ENCODE measurements around the gene RALBP1. TPM values are rescaled to one million over a fixed set of nuclear protein-coding genes. Genes with fewer than 3 reads are reported as not detected.
"Not testable (repeated sequence)": the region's sequence is repeated elsewhere in the genome, so short reads cannot be mapped to it uniquely, and the experiment has no call there.

The RALBP1 gene
- total and polyA plus RNA-seq, 2 of the 4 experiments (the other 2 are of a cell fraction), result 30.6 to 38.2 TPM

- Histone ChIP-seq H2AFZ (replicated peaks; ENCODE audit: low read length, poor library complexity) (peak overlapping the region; percentile 100), H3K27me3 (ENCODE audit: control insufficient read depth, insufficient read depth, low read length) (no peaks in the 10 kb centered on the region), H3K18ac (ENCODE audit: low read depth, low read length) (no peak overlapping the region; the same call in 1 of the 2 replicates), H3K23ac (ENCODE audit: low read depth, low read length) (peak overlapping the region; percentile 31; the same call in 1 of the 2 replicates), H3K14ac (replicated peaks; ENCODE audit: low read depth, low read length) (peak overlapping the region; percentile 32), H3K27ac (ENCODE audit: insufficient read depth, low read length) (peak overlapping the region; percentile 60), H2BK20ac (ENCODE audit: low read depth, low read length) (no peak overlapping the region), H2BK120ac (ENCODE audit: low read depth, low read length) (no peak overlapping the region), H3K36me3 (ENCODE audit: control insufficient read depth, insufficient read depth, low read length) (peaks cover 5% of the 10 kb centered on the region; the same call in 1 of the 2 replicates), H2BK5ac (ENCODE audit: low read depth, low read length, poor library complexity, severe bottlenecking) (peak overlapping the region; percentile 68), H2AK9ac (replicated peaks; ENCODE audit: low read depth, low read length, poor library complexity) (peak overlapping the region; percentile 88), H3K4me1 (ENCODE audit: control insufficient read depth, insufficient read depth, low read length) (peaks cover 4% of the 10 kb centered on the region; the same call in 1 of the 2 replicates), H2BK15ac (ENCODE audit: low read depth, low read length) (no peak overlapping the region), H2AK5ac (ENCODE audit: low read depth, low read length) (peak overlapping the region; percentile 2; the same call in 1 of the 2 replicates), H4K91ac (ENCODE audit: insufficient read depth, low read depth, low read length) (peak overlapping the region; percentile 5; the same call in 1 of the 2 replicates), H4K5ac (ENCODE audit: low read depth, low read length) (peak overlapping the region; percentile 10; the same call in 1 of the 2 replicates), H3K4me2 (ENCODE audit: low read depth, low read length) (peak overlapping the region; percentile 87), H3K9me3 (ENCODE audit: control insufficient read depth, insufficient read depth, low read length) (no peaks in the 10 kb centered on the region), H3K9ac (ENCODE audit: low read depth, low read length) (peak overlapping the region; percentile 83), H3K9me1 (ENCODE audit: insufficient read depth, low read length) (peaks cover 10% of the 10 kb centered on the region), H3K56ac (ENCODE audit: extremely low read depth, insufficient read depth, low read length) (peak overlapping the region; percentile 74), H3K4ac (ENCODE audit: low read depth, low read length) (peak overlapping the region; percentile 7), H4K20me1 (ENCODE audit: insufficient read depth, low read length) (peaks cover 5% of the 10 kb centered on the region; the same call in 1 of the 2 replicates), H3K4me3 (ENCODE audit: insufficient read depth, low read depth, low read length) (peak overlapping the region; percentile 70), H3K79me1 (ENCODE audit: low read depth in 1 of 2, low read length in 2 of 2) (peaks cover 4 to 56% of the 10 kb centered on the region in 2 experiments; a peak in 3 of 4 replicates), H4K8ac (ENCODE audit: low read depth in 2 of 2, low read length in 2 of 2) (peak overlapping the region in 1 of 2 experiments; percentile 22)
- in situ Hi-C loops (cut with MboI; ENCODE audit: low sequenced_read_pairs) (loop anchor here (5.0 kb wide), 1 partner anchor 51 kb away; no protein-coding TSS in a partner anchor), intact Hi-C loops (cut with micrococcal nuclease) (loop anchor here (1.0 to 5.0 kb wide), 4 partner anchors 41 to 142 kb away; partner anchors contain the start of gene TWSG1), dilution Hi-C loops (cut with HindIII; ENCODE audit: low sequenced_read_pairs, unreplicated experiment) (no loop called here)
- POLR2A ChIA-PET (ENCODE audit: unreplicated experiment), result interaction anchor here (0.6 kb wide), 2 partner anchors 59 to 72 kb away, joined by 3 read pairs; no protein-coding TSS in a partner anchor
- CTCF ChIA-PET, result interaction anchor here (0.6 kb wide), 1 partner anchor 279 kb away, joined by 4 read pairs; no protein-coding TSS in a partner anchor
- DNase-seq (peak; percentile 39), ATAC-seq (ENCODE audit: low read depth) (peak; percentile 13; the same call in 1 of the 2 replicates)
- 0% methylated on average over 7 of the region's 59 CpGs; no CpG with 5 or more reads in 1 of the 2 experiments for WGBS, 2 experiments (ENCODE audit: extremely low coverage in 2 of 2, insufficient read length in 1 of 2)
- no TSS peak for BruUV-seq (replicated peaks)
- no peak for TF ChIP-seq FOS (IDR thresholded peaks at IDR 0.05; ENCODE audit: low read depth, low read length)
- peak; percentile 11; the same call in 1 of the 2 replicates for TF ChIP-seq RAD21 (IDR thresholded peaks at IDR 0.05; ENCODE audit: low read length)
These were observed 604 bp downstream of the RALBP1 start for GRCh38 chr18:9475643-9476591.

GRCh38 chr18:9476949-9477348 lies 1.6 kb downstream of the RALBP1 start:
- H3K9ac ChIP-seq (ENCODE audit: low read depth, low read length); H2AK5ac ChIP-seq (ENCODE audit: low read depth, low read length); H3K14ac ChIP-seq (replicated peaks; ENCODE audit: low read depth, low read length); DNase-seq; H4K91ac ChIP-seq (ENCODE audit: insufficient read depth, low read depth, low read length); H3K18ac ChIP-seq (ENCODE audit: low read depth, low read length); H4K8ac ChIP-seq (ENCODE audit: low read depth in 2 of 2, low read length in 2 of 2); H2AK9ac ChIP-seq (replicated peaks; ENCODE audit: low read depth, low read length, poor library complexity); H3K4me3 ChIP-seq (ENCODE audit: insufficient read depth, low read depth, low read length); H3K36me3 ChIP-seq (ENCODE audit: control insufficient read depth, insufficient read depth, low read length); H2BK120ac ChIP-seq (ENCODE audit: low read depth, low read length); H3K56ac ChIP-seq (ENCODE audit: extremely low read depth, insufficient read depth, low read length); H2BK15ac ChIP-seq (ENCODE audit: low read depth, low read length); H2AFZ ChIP-seq (replicated peaks; ENCODE audit: low read length, poor library complexity); ATAC-seq (ENCODE audit: low read depth); H3K9me3 ChIP-seq (ENCODE audit: control insufficient read depth, insufficient read depth, low read length); H3K27me3 ChIP-seq (ENCODE audit: control insufficient read depth, insufficient read depth, low read length); H4K5ac ChIP-seq (ENCODE audit: low read depth, low read length); dilution Hi-C loops (cut with HindIII; ENCODE audit: low sequenced_read_pairs, unreplicated experiment); H2BK5ac ChIP-seq (ENCODE audit: low read depth, low read length, poor library complexity, severe bottlenecking); H2BK20ac ChIP-seq (ENCODE audit: low read depth, low read length); H3K27ac ChIP-seq (ENCODE audit: insufficient read depth, low read length); H3K4me1 ChIP-seq (ENCODE audit: control insufficient read depth, insufficient read depth, low read length); H3K4ac ChIP-seq (ENCODE audit: low read depth, low read length): not testable (repeated sequence)
- CTCF ChIA-PET, result interaction anchor here (0.6 kb wide), 1 partner anchor 278 kb away, joined by 4 read pairs; no protein-coding TSS in a partner anchor
- no CpG with 5 or more reads among the region's 12 CpGs for WGBS, 2 experiments (ENCODE audit: extremely low coverage in 2 of 2, insufficient read length in 1 of 2)
- POLR2A ChIA-PET (ENCODE audit: unreplicated experiment), result interaction anchor here (0.6 kb wide), 2 partner anchors 60 to 71 kb away, joined by 3 read pairs; no protein-coding TSS in a partner anchor
- Histone ChIP-seq H3K9me1 (ENCODE audit: insufficient read depth, low read length) (peaks cover 10% of the 10 kb centered on the region), H3K23ac (ENCODE audit: low read depth, low read length) (0 out of 2 replicates have a peak overlapping the region, but pooled peaks have one; percentile 48), H3K79me1 (ENCODE audit: low read depth in 1 of 2, low read length in 2 of 2) (peaks cover 9 to 64% of the 10 kb centered on the region in 2 experiments; a peak in 3 of 4 replicates), H4K20me1 (ENCODE audit: insufficient read depth, low read length) (peaks cover 13% of the 10 kb centered on the region; the same call in 1 of the 2 replicates), H3K4me2 (ENCODE audit: low read depth, low read length) (peak overlapping the region; percentile 57; the same call in 1 of the 2 replicates)
- TSS peak; percentile 35 for BruUV-seq (replicated peaks)
- intact Hi-C loops (cut with micrococcal nuclease) (loop anchor here (5.0 kb wide), 3 partner anchors 40 to 130 kb away; no protein-coding TSS in a partner anchor), in situ Hi-C loops (cut with MboI; ENCODE audit: low sequenced_read_pairs) (loop anchor here (5.0 kb wide), 1 partner anchor 50 kb away; no protein-coding TSS in a partner anchor)
